Measurements from ENCODE around the gene RASGRF1. TPM values are rescaled to one million over a fixed set of nuclear protein-coding genes. Genes with fewer than 3 reads are reported as not detected.

The RASGRF1 gene
- 0.13 to 0.39 TPM (median 0.34 TPM) in 5 replicates for total RNA-seq (2022; extraction: Qiagen RNA extraction)

GRCh38 chr15:79090487-79091203, at the start of gene RASGRF1:
TSS of gene RASGRF1 (minus strand) at chr15:79090780. CDS start at chr15:79090498, 282 bp downstream.

GRCh38 chr15:78944669-78945407, 145.7 kb downstream of the RASGRF1 start, which contains the start of gene CTSH:
TSS of gene CTSH (minus strand) at chr15:78945046. CDS start at chr15:78944981, 65 bp downstream.

Other genes starting within 250 kb of the RASGRF1 start
- 338 to 660 TPM (median 361 TPM) in 5 replicates for gene MORF4L1, start 217.9 kb downstream of the RASGRF1 start, total RNA-seq (2022; extraction: Qiagen RNA extraction)
- 42.0 to 45.0 TPM (median 44.5 TPM) in 5 replicates for gene CTSH, start 145.7 kb downstream of the RASGRF1 start, total RNA-seq (2022; extraction: Qiagen RNA extraction)
- not detected in 5 replicates for gene ANKRD34C, start 191.9 kb upstream of the RASGRF1 start, total RNA-seq (2022; extraction: Qiagen RNA extraction)
- 154 to 194 TPM (median 189 TPM) in 5 replicates for gene TMED3, start 220.3 kb upstream of the RASGRF1 start, total RNA-seq (2022; extraction: Qiagen RNA extraction)